Activated T-cell treated with anti-CD3 and anti-CD28 coated beads, Interleukin-2, amount 50 U/mL, for 24 hours (primary cell): ENCODE measurements around the gene PIK3R1.

Experiments used
- DNase-seq: peaks from one replicate; pipeline ENCODE4 v3.0.0-alpha.2; 2020
- H3K27ac Mint-ChIP-seq: 2 replicates; pipeline ENCODE4 v1.8.0; 2020; ENCODE audit warnings: mild to moderate bottlenecking, mixed read lengths
- H3K27me3 Mint-ChIP-seq: 2 replicates; pipeline ENCODE4 v1.8.0; 2020; ENCODE audit warnings: mixed read lengths
- H3K36me3 Mint-ChIP-seq: 2 replicates; pipeline ENCODE4 v1.8.0; 2020; ENCODE audit warnings: low read depth, mixed read lengths
- H3K4me1 Mint-ChIP-seq: 2 replicates; pipeline ENCODE4 v1.8.0; 2020; ENCODE audit warnings: low read depth, mixed read lengths
- H3K4me3 Mint-ChIP-seq: 2 replicates; pipeline ENCODE4 v1.8.0; 2020; ENCODE audit warnings: mild to moderate bottlenecking, moderate library complexity, mixed read lengths
- H3K9me3 Mint-ChIP-seq: 2 replicates; pipeline ENCODE4 v1.8.0; 2020; ENCODE audit warnings: mixed read lengths

Gene PIK3R1

GRCh38 chr5:68245319-68245718 is 29.8 kb downstream of the PIK3R1 start:
- Mint-ChIP-seq H3K27me3 (no peaks in the 10 kb centered on the region), H3K9me3 (no peaks in the 10 kb centered on the region), H3K4me3 (no peak overlapping the region), H3K27ac (no peak overlapping the region), H3K4me1 (peaks cover 83% of the 10 kb centered on the region), H3K36me3 (peaks cover 19% of the 10 kb centered on the region)
- no peak for DNase-seq

GRCh38 chr5:68246802-68247201 is 31.2 kb downstream of the PIK3R1 start:
- H3K9me3 Mint-ChIP-seq, result no peaks in the 10 kb centered on the region
- H3K36me3 Mint-ChIP-seq, result peaks cover 19% of the 10 kb centered on the region
- H3K4me1 Mint-ChIP-seq, result peaks cover 82% of the 10 kb centered on the region
- no peak for DNase-seq
- no peaks in the 10 kb centered on the region for H3K27me3 Mint-ChIP-seq
- H3K4me3 Mint-ChIP-seq, result no peak overlapping the region
- peak overlapping the region; percentile 4 for H3K27ac Mint-ChIP-seq

GRCh38 chr5:68247627-68248026 is 32.1 kb downstream of the PIK3R1 start:
- Mint-ChIP-seq H3K36me3 (peaks cover 12% of the 10 kb centered on the region), H3K27me3 (no peaks in the 10 kb centered on the region), H3K9me3 (no peaks in the 10 kb centered on the region), H3K27ac (no peak overlapping the region), H3K4me1 (peaks cover 82% of the 10 kb centered on the region), H3K4me3 (no peak overlapping the region)
- DNase-seq, result no peak

GRCh38 chr5:68248896-68249295 is 33.3 kb downstream of the PIK3R1 start:
- DNase-seq, result no peak
- Mint-ChIP-seq H3K9me3 (no peaks in the 10 kb centered on the region), H3K4me1 (peaks cover 80% of the 10 kb centered on the region), H3K4me3 (no peak overlapping the region), H3K36me3 (peaks cover 3% of the 10 kb centered on the region), H3K27ac (peak overlapping the region; percentile 31), H3K27me3 (no peaks in the 10 kb centered on the region)

- Mint-ChIP-seq H3K36me3 (peaks cover 2% of the 10 kb centered on the region), H3K4me3 (no peak overlapping the region), H3K4me1 (peaks cover 83% of the 10 kb centered on the region), H3K27me3 (no peaks in the 10 kb centered on the region), H3K27ac (peak overlapping the region; percentile 80), H3K9me3 (no peaks in the 10 kb centered on the region)
- no peak for DNase-seq
Measured at GRCh38 chr5:68249520-68249919, 34.0 kb downstream of the PIK3R1 start.

GRCh38 chr5:68250661-68251298 is 35.2 kb downstream of the PIK3R1 start:
- H3K4me1 Mint-ChIP-seq, result peaks cover 87% of the 10 kb centered on the region
- no peak for DNase-seq
- H3K9me3 Mint-ChIP-seq, result no peaks in the 10 kb centered on the region
- H3K27ac Mint-ChIP-seq, result peak overlapping the region; percentile 80
- no peaks in the 10 kb centered on the region for H3K27me3 Mint-ChIP-seq
- H3K4me3 Mint-ChIP-seq, result peak overlapping the region; percentile 9
- H3K36me3 Mint-ChIP-seq, result no peaks in the 10 kb centered on the region

- Mint-ChIP-seq H3K27ac (peak overlapping the region; percentile 66), H3K4me1 (peaks cover 88% of the 10 kb centered on the region), H3K27me3 (no peaks in the 10 kb centered on the region), H3K9me3 (no peaks in the 10 kb centered on the region), H3K4me3 (peak overlapping the region; percentile 44), H3K36me3 (no peaks in the 10 kb centered on the region)
- DNase-seq, result peak; percentile 65
Measured at GRCh38 chr5:68251386-68251785, 35.8 kb downstream of the PIK3R1 start.

- H3K9me3 Mint-ChIP-seq, result no peaks in the 10 kb centered on the region
- DNase-seq, result no peak
- H3K36me3 Mint-ChIP-seq, result no peaks in the 10 kb centered on the region
- no peaks in the 10 kb centered on the region for H3K27me3 Mint-ChIP-seq
- peaks cover 90% of the 10 kb centered on the region for H3K4me1 Mint-ChIP-seq
- peak overlapping the region; percentile 66 for H3K27ac Mint-ChIP-seq
- peak overlapping the region; percentile 44 for H3K4me3 Mint-ChIP-seq
Measured at GRCh38 chr5:68251804-68252522, 36.4 kb downstream of the PIK3R1 start.

- Mint-ChIP-seq H3K9me3 (no peaks in the 10 kb centered on the region), H3K27me3 (no peaks in the 10 kb centered on the region), H3K36me3 (peaks cover 3% of the 10 kb centered on the region), H3K4me1 (peaks cover 93% of the 10 kb centered on the region), H3K4me3 (no peak overlapping the region), H3K27ac (peak overlapping the region; percentile 66)
- no peak for DNase-seq
Measured at GRCh38 chr5:68252673-68253623, 37.4 kb downstream of the PIK3R1 start.

GRCh38 chr5:68253624-68254585 is 38.3 kb downstream of the PIK3R1 start:
- peak overlapping the region; percentile 49 for H3K27ac Mint-ChIP-seq
- H3K4me1 Mint-ChIP-seq, result peaks cover 96% of the 10 kb centered on the region
- H3K4me3 Mint-ChIP-seq, result no peak overlapping the region
- DNase-seq, result no peak
- H3K27me3 Mint-ChIP-seq, result no peaks in the 10 kb centered on the region
- H3K36me3 Mint-ChIP-seq, result peaks cover 6% of the 10 kb centered on the region
- H3K9me3 Mint-ChIP-seq, result no peaks in the 10 kb centered on the region

GRCh38 chr5:68254810-68255209 is 39.3 kb downstream of the PIK3R1 start:
- Mint-ChIP-seq H3K27me3 (no peaks in the 10 kb centered on the region), H3K27ac (peak overlapping the region; percentile 86), H3K9me3 (no peaks in the 10 kb centered on the region), H3K4me1 (peaks cover 95% of the 10 kb centered on the region), H3K36me3 (peaks cover 9% of the 10 kb centered on the region), H3K4me3 (no peak overlapping the region)
- no peak for DNase-seq

- peaks cover 9% of the 10 kb centered on the region for H3K36me3 Mint-ChIP-seq
- H3K4me1 Mint-ChIP-seq, result peaks cover 95% of the 10 kb centered on the region
- no peaks in the 10 kb centered on the region for H3K9me3 Mint-ChIP-seq
- peak overlapping the region; percentile 62 for H3K4me3 Mint-ChIP-seq
- peak overlapping the region; percentile 86 for H3K27ac Mint-ChIP-seq
- H3K27me3 Mint-ChIP-seq, result no peaks in the 10 kb centered on the region
- DNase-seq, result no peak
Measured at GRCh38 chr5:68255305-68256120, 40.0 kb downstream of the PIK3R1 start.

GRCh38 chr5:68257210-68257609 is 41.7 kb downstream of the PIK3R1 start:
- H3K4me3 Mint-ChIP-seq, result no peak overlapping the region
- no peaks in the 10 kb centered on the region for H3K9me3 Mint-ChIP-seq
- H3K27ac Mint-ChIP-seq, result peak overlapping the region; percentile 56
- H3K27me3 Mint-ChIP-seq, result no peaks in the 10 kb centered on the region
- H3K4me1 Mint-ChIP-seq, result peaks cover 95% of the 10 kb centered on the region
- no peak for DNase-seq
- H3K36me3 Mint-ChIP-seq, result peaks cover 9% of the 10 kb centered on the region
